ENCODE measurements around the gene GOLGA6C.
"Not testable (repeated sequence)": the region's sequence is repeated elsewhere in the genome, so short reads cannot be mapped to it uniquely, and the experiment has no call there.

The GOLGA6C gene

DNA sequence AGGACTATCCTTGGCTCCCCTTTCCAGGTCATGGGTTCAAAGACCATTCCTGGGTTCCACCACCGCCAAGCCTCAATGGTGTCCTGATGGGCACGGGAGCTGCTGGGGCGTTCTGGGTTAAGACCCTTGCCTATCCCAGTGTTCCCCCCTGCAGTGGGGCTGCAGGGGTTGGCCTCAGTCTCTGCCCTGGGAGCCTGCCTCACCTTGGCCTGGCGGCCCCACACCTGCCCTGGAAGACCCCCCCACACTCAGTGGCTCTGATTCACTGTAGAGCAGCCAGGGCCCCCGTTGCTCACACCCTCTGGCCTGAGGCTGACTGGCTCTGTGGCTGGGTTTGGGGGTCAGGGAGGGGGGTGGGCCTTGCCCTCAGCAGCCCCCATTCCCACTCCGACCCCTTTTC, 34.4 kb upstream of the GOLGA6C start:
- Histone ChIP-seq H3K4me1 (ENCODE audit: insufficient read depth, poor library complexity, severe bottlenecking) (no peaks in the 10 kb centered on the region), H3K9me3 (ENCODE audit: severe bottlenecking) (no peaks in the 10 kb centered on the region), H3K4me3 (ENCODE audit: severe bottlenecking) (no peak overlapping the region), H3K27me3 (ENCODE audit: insufficient read depth, poor library complexity, severe bottlenecking) (no peaks in the 10 kb centered on the region), H3K36me3 (ENCODE audit: low read depth) (no peaks in the 10 kb centered on the region), H3K27ac (ENCODE audit: poor library complexity, severe bottlenecking) (no peak overlapping the region)
- TF ChIP-seq, protein P1, sequence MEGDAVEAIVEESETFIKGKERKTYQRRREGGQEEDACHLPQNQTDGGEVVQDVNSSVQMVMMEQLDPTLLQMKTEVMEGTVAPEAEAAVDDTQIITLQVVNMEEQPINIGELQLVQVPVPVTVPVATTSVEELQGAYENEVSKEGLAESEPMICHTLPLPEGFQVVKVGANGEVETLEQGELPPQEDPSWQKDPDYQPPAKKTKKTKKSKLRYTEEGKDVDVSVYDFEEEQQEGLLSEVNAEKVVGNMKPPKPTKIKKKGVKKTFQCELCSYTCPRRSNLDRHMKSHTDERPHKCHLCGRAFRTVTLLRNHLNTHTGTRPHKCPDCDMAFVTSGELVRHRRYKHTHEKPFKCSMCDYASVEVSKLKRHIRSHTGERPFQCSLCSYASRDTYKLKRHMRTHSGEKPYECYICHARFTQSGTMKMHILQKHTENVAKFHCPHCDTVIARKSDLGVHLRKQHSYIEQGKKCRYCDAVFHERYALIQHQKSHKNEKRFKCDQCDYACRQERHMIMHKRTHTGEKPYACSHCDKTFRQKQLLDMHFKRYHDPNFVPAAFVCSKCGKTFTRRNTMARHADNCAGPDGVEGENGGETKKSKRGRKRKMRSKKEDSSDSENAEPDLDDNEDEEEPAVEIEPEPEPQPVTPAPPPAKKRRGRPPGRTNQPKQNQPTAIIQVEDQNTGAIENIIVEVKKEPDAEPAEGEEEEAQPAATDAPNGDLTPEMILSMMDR (IDR thresholded peaks at IDR 0.05; ENCODE audit: poor library complexity, severe bottlenecking): no peak
- no peak for ATAC-seq (ENCODE audit: low read depth)
- no peak for DNase-seq (ENCODE audit: low spot score)

DNA sequence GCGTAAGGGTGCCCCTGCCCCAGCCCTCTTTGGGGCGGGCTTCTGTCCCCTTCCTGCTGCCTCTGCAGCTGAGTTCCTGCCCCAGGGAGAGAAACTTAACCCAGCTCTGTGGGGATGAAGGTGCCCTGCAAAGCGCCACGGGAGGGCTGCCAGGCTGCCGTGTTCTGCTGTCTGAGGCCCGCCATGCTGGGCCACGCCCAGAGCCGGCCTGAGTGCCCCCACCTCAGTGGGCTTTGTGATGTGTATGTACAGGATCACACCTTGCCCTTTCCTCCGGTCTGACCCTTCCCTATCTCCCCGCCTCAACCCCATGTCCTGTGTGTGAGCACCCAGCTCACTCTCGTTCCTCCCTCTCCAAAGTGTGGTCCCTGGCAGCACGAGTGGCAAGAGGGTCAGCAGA, 33.9 kb upstream of the GOLGA6C start:
- ATAC-seq (ENCODE audit: low read depth) (no peak), DNase-seq (ENCODE audit: low spot score) (no peak)
- Histone ChIP-seq H3K4me3 (ENCODE audit: severe bottlenecking) (no peak overlapping the region), H3K4me1 (ENCODE audit: insufficient read depth, poor library complexity, severe bottlenecking) (no peaks in the 10 kb centered on the region), H3K36me3 (ENCODE audit: low read depth) (no peaks in the 10 kb centered on the region), H3K27me3 (ENCODE audit: insufficient read depth, poor library complexity, severe bottlenecking) (no peaks in the 10 kb centered on the region), H3K9me3 (ENCODE audit: severe bottlenecking) (no peaks in the 10 kb centered on the region), H3K27ac (ENCODE audit: poor library complexity, severe bottlenecking) (no peak overlapping the region)
- TF ChIP-seq, protein P1 (IDR thresholded peaks at IDR 0.05; ENCODE audit: poor library complexity, severe bottlenecking): no peak

DNA sequence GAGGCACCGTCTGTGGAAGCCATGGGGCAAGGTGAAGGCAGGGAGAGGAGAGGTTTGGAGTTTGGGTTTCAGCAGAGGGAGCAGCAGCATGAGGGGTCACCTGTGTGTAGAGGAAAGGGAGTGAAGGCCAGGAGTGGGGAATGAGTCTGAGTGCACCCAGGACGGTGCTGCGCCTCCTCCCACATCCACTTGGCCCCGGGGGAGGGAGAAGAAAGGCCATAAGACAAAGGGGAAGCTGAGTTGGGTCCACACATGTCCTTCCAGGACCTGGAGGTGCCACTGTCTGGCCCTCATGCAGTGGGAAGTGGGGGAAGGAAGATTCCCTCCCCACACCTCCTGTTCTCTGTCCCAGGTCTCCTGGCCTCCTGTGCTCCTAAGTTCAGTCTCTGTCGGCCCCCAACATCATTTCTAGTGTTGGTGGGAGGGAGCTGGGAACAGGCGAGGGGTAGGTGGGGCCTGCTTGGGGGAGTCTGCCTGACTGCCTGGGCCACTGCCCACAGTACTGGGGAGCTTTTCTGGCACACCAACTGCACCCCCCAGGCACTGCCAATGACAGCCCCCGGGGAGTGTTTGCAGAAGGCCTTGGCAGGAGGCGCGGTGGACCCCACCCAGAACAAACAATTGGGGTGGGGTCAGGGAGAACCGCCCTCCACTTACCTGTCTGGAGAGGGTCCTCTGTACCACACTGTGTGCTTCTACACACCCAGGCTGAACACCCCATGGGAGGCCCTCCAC, 32.9 kb upstream of the GOLGA6C start:
- not testable (repeated sequence) for H3K4me1 ChIP-seq (ENCODE audit: insufficient read depth, poor library complexity, severe bottlenecking); H3K36me3 ChIP-seq (ENCODE audit: low read depth); H3K9me3 ChIP-seq (ENCODE audit: severe bottlenecking); H3K27me3 ChIP-seq (ENCODE audit: insufficient read depth, poor library complexity, severe bottlenecking); H3K27ac ChIP-seq (ENCODE audit: poor library complexity, severe bottlenecking); DNase-seq (ENCODE audit: low spot score); H3K4me3 ChIP-seq (ENCODE audit: severe bottlenecking); ATAC-seq (ENCODE audit: low read depth)

DNA sequence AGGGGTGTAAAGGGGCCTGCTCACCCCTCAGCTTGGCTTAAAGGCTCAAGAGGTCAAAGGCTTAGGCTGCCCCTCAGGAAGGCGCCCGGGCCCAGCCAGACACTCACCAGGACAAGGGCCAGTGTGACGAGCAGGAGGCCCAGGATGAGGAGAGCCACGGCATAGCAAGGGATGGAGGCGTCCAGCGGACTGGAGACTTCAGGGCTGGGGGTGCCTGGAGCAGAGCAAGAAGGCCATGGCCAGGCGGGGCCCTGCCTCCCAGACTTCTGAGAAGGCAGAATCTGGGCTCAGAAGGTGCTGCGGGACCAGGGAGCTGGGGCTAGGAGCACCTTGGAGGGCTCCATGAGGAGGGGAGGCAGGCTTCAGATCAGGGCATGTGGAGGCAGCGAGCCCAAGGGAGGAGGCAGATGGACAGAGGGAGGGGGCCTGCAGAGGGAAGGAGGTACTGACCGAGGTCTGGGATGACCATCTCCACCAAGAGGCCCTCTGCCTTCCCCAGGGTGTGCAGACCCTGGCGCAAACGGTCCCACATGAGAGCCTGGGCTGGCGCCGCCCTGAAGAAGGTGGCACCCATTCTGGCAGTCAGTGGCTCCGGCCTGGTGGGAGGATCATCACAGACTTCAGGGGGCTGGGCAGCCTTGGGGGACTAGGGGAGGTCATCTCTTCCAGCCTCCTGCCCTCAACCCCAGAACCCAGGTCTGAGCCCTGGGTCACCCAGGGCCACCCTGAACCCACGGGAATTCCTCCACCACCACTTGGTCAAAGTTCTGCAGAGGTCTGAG, 32.0 kb upstream of the GOLGA6C start:
- Histone ChIP-seq H3K9me3 (ENCODE audit: severe bottlenecking) (no peaks in the 10 kb centered on the region), H3K36me3 (ENCODE audit: low read depth) (no peaks in the 10 kb centered on the region), H3K4me1 (ENCODE audit: insufficient read depth, poor library complexity, severe bottlenecking) (no peaks in the 10 kb centered on the region), H3K4me3 (ENCODE audit: severe bottlenecking) (no peak overlapping the region), H3K27me3 (ENCODE audit: insufficient read depth, poor library complexity, severe bottlenecking) (no peaks in the 10 kb centered on the region), H3K27ac (ENCODE audit: poor library complexity, severe bottlenecking) (no peak overlapping the region)
- ATAC-seq (ENCODE audit: low read depth) (no peak), DNase-seq (ENCODE audit: low spot score) (peak; percentile 74)
- TF ChIP-seq, protein P1 (IDR thresholded peaks at IDR 0.05; ENCODE audit: poor library complexity, severe bottlenecking): no peak

DNA sequence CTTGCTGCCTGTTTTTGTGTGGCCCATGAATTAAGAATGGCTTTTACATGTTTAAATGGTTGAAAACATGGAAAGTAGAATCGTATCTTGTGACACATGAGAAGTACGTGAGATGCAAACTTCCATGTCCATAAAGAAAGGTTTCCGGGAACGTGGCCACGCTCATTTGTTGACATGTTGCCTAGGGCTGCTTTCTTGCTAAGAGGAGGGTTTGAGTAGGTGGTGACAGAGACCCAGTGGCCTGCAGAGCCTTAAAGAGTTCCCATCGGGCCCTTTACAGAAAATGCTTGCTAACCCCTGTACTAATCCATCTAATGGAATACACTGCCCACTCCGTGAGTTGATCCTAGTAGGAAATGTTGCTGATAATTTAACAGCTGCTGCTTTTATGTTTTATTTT, 31.0 kb upstream of the GOLGA6C start:
- not testable (repeated sequence) for H3K4me3 ChIP-seq (ENCODE audit: severe bottlenecking); ATAC-seq (ENCODE audit: low read depth); H3K36me3 ChIP-seq (ENCODE audit: low read depth); H3K9me3 ChIP-seq (ENCODE audit: severe bottlenecking); H3K4me1 ChIP-seq (ENCODE audit: insufficient read depth, poor library complexity, severe bottlenecking); H3K27me3 ChIP-seq (ENCODE audit: insufficient read depth, poor library complexity, severe bottlenecking); H3K27ac ChIP-seq (ENCODE audit: poor library complexity, severe bottlenecking)
- peak; percentile 20 for DNase-seq (ENCODE audit: low spot score)
